NCI-H524 (cell line): ENCODE data around the gene ATP1B2.
"Not testable (repeated sequence)": the region's sequence is repeated elsewhere in the genome, so short reads cannot be mapped to it uniquely, and the experiment has no call there.

Experiments
- DNase-seq, 2 experiments: peaks; one replicate each; lab custom pipeline; 2025; lab: John Stamatoyannopoulos, UW

The ATP1B2 gene

GRCh38 chr17:7650509-7651096 is at the start of gene ATP1B2:
ATP1B2 (plus strand) TSS chr17:7650926; CDS start chr17:7651519, 593 bp downstream.
- DNase-seq: peak; percentile 73 to 84

GRCh38 chr17:7606280-7606679 is 44.4 kb upstream of the ATP1B2 start:
- DNase-seq: no peak

GRCh38 chr17:7610641-7611040 is 40.1 kb upstream of the ATP1B2 start:
- DNase-seq: no peak

- no peak for DNase-seq
Observed at GRCh38 chr17:7611635-7612293, 39.0 kb upstream of the ATP1B2 start.

- DNase-seq: no peak
Observed at GRCh38 chr17:7612294-7612640, 38.5 kb upstream of the ATP1B2 start.

- DNase-seq: no peak
Observed at GRCh38 chr17:7613769-7614424, 36.8 kb upstream of the ATP1B2 start.

- peak; percentile 93 for DNase-seq
Observed at GRCh38 chr17:7614425-7615264, 36.1 kb upstream of the ATP1B2 start, which contains the start of gene FXR2. FXR2 (minus strand) TSS chr17:7614897; CDS start chr17:7614532, 365 bp downstream.

- DNase-seq: no peak
Observed at GRCh38 chr17:7615265-7615747, 35.4 kb upstream of the ATP1B2 start.

GRCh38 chr17:7618608-7619007 is 32.1 kb upstream of the ATP1B2 start:
- DNase-seq: no peak

- no peak for DNase-seq
Observed at GRCh38 chr17:7620835-7621234, 29.9 kb upstream of the ATP1B2 start.

GRCh38 chr17:7623661-7624060 is 27.1 kb upstream of the ATP1B2 start:
- DNase-seq: no peak

- not testable (repeated sequence) for DNase-seq
Observed at GRCh38 chr17:7625749-7626148, 25.0 kb upstream of the ATP1B2 start.

GRCh38 chr17:7626307-7626706 is 24.4 kb upstream of the ATP1B2 start:
- DNase-seq: no peak

- DNase-seq: no peak
Observed at GRCh38 chr17:7626956-7627249, 23.8 kb upstream of the ATP1B2 start.

GRCh38 chr17:7627250-7628121 is 23.2 kb upstream of the ATP1B2 start, which contains the start of gene SAT2:
SAT2 (minus strand) TSS chr17:7627821; CDS start chr17:7627635, 186 bp downstream.
- DNase-seq: peak; percentile 68 to 75

GRCh38 chr17:7629939-7630571 is 20.7 kb upstream of the ATP1B2 start, which contains the start of gene SHBG:
SHBG (plus strand) TSS chr17:7630135; CDS start chr17:7630173, 38 bp downstream.
- no peak for DNase-seq

- DNase-seq: no peak
Observed at GRCh38 chr17:7631398-7632380, 19.0 kb upstream of the ATP1B2 start.

- DNase-seq: peak in 1 of 2 experiments; percentile 29
Observed at GRCh38 chr17:7632492-7632894, 18.2 kb upstream of the ATP1B2 start.

- DNase-seq: no peak
Observed at GRCh38 chr17:7633093-7633492, 17.6 kb upstream of the ATP1B2 start.
